ENCODE measurements around the gene EOLA1.
"Not testable (repeated sequence)": the region's sequence is repeated elsewhere in the genome, so short reads cannot be mapped to it uniquely, and the experiment has no call there.

The EOLA1 gene

GRCh38 chrX:149541521-149542047 is 772 bp downstream of the EOLA1 start:
- no peak for DNase-seq (ENCODE audit: extremely low read depth in 1 of 2, low read depth in 1 of 2)

GRCh38 chrX:149545545-149546543 is 5.0 kb downstream of the EOLA1 start:
- DNase-seq (ENCODE audit: extremely low read depth in 1 of 2, low read depth in 1 of 2): not testable (repeated sequence)

GRCh38 chrX:149546962-149547361 is 6.2 kb downstream of the EOLA1 start:
- DNase-seq (ENCODE audit: extremely low read depth in 1 of 2, low read depth in 1 of 2): not testable (repeated sequence)

GRCh38 chrX:149547782-149548181 is 7.0 kb downstream of the EOLA1 start:
- not testable (repeated sequence) for DNase-seq (ENCODE audit: extremely low read depth in 1 of 2, low read depth in 1 of 2)

GRCh38 chrX:149549701-149550100 is 8.9 kb downstream of the EOLA1 start, which contains the start of gene HSFX3:
HSFX3 (minus strand) TSS chrX:149549924; CDS start chrX:149549852, 72 bp downstream.
- DNase-seq (ENCODE audit: extremely low read depth in 1 of 2, low read depth in 1 of 2): not testable (repeated sequence)

GRCh38 chrX:149550454-149550853 is 9.6 kb downstream of the EOLA1 start:
- not testable (repeated sequence) for DNase-seq (ENCODE audit: extremely low read depth in 1 of 2, low read depth in 1 of 2)

- not testable (repeated sequence) for DNase-seq (ENCODE audit: extremely low read depth in 1 of 2, low read depth in 1 of 2)
Measured at GRCh38 chrX:149551245-149551938, 10.6 kb downstream of the EOLA1 start.

- DNase-seq (ENCODE audit: extremely low read depth in 1 of 2, low read depth in 1 of 2): not testable (repeated sequence)
Measured at GRCh38 chrX:149551939-149552248, 11.1 kb downstream of the EOLA1 start.

GRCh38 chrX:149555251-149555650 is 14.4 kb downstream of the EOLA1 start:
- DNase-seq (ENCODE audit: extremely low read depth in 1 of 2, low read depth in 1 of 2): not testable (repeated sequence)

- DNase-seq (ENCODE audit: extremely low read depth in 1 of 2, low read depth in 1 of 2): no peak
Measured at GRCh38 chrX:149563359-149563758, 22.5 kb downstream of the EOLA1 start.

- DNase-seq (ENCODE audit: extremely low read depth in 1 of 2, low read depth in 1 of 2): no peak
Measured at GRCh38 chrX:149567621-149568417, 27.0 kb downstream of the EOLA1 start.

GRCh38 chrX:149568701-149569296 is 28.0 kb downstream of the EOLA1 start:
- DNase-seq (ENCODE audit: extremely low read depth in 1 of 2, low read depth in 1 of 2): no peak

- DNase-seq (ENCODE audit: extremely low read depth in 1 of 2, low read depth in 1 of 2): no peak
Measured at GRCh38 chrX:149569770-149570169, 29.0 kb downstream of the EOLA1 start.

- DNase-seq (ENCODE audit: extremely low read depth in 1 of 2, low read depth in 1 of 2): no peak
Measured at GRCh38 chrX:149570668-149571067, 29.9 kb downstream of the EOLA1 start.

- no peak for DNase-seq (ENCODE audit: extremely low read depth in 1 of 2, low read depth in 1 of 2)
Measured at GRCh38 chrX:149571770-149572169, 31.0 kb downstream of the EOLA1 start.

- no peak for DNase-seq (ENCODE audit: extremely low read depth in 1 of 2, low read depth in 1 of 2)
Measured at GRCh38 chrX:149572743-149573142, 31.9 kb downstream of the EOLA1 start.

GRCh38 chrX:149573456-149573855 is 32.6 kb downstream of the EOLA1 start:
- DNase-seq (ENCODE audit: extremely low read depth in 1 of 2, low read depth in 1 of 2): not testable (repeated sequence)

- DNase-seq (ENCODE audit: extremely low read depth in 1 of 2, low read depth in 1 of 2): not testable (repeated sequence)
Measured at GRCh38 chrX:149585631-149586030, 44.8 kb downstream of the EOLA1 start.

- not testable (repeated sequence) for DNase-seq (ENCODE audit: extremely low read depth in 1 of 2, low read depth in 1 of 2)
Measured at GRCh38 chrX:149587359-149587758, 46.5 kb downstream of the EOLA1 start, which contains the start of gene MAGEA9B. MAGEA9B (minus strand) TSS chrX:149587459; CDS start chrX:149583179, 4,280 bp downstream.

- not testable (repeated sequence) for DNase-seq (ENCODE audit: extremely low read depth in 1 of 2, low read depth in 1 of 2)
Measured at GRCh38 chrX:149590993-149591392, 50.2 kb downstream of the EOLA1 start.

Data from activated CD8-positive, alpha-beta memory T cell treated with anti-CD3 and anti-CD28 coated beads for 1 hour (primary cell).